ENCODE measurements around the gene ENDOG.
"Not testable (repeated sequence)": the region's sequence is repeated elsewhere in the genome, so short reads cannot be mapped to it uniquely, and the experiment has no call there.

Gene ENDOG

GRCh38 chr9:128841694-128842492 lies 23.6 kb downstream of the ENDOG start:
- Histone ChIP-seq H3K4me2 (no peak overlapping the region), H3K27me3 (no peaks in the 10 kb centered on the region), H3K4me1 (peaks cover 29% of the 10 kb centered on the region), H3K9ac (no peak overlapping the region), H3K9me3 (no peaks in the 10 kb centered on the region), H4K20me1 (peaks cover 16% of the 10 kb centered on the region), H3K4me3 (no peak overlapping the region), H3K27ac (no peak overlapping the region), H3K36me3 (peaks cover 62% of the 10 kb centered on the region)
- TF ChIP-seq Cebpa-rat (IDR thresholded peaks at IDR 0.05), result no peak

GRCh38 chr9:128843171-128843570 lies 24.9 kb downstream of the ENDOG start:
- Histone ChIP-seq H3K36me3 (peaks cover 52% of the 10 kb centered on the region), H4K20me1 (peaks cover 23% of the 10 kb centered on the region), H3K4me1 (peaks cover 36% of the 10 kb centered on the region)
- not testable (repeated sequence) for H3K4me3 ChIP-seq, H3K9me3 ChIP-seq, H3K27me3 ChIP-seq, H3K27ac ChIP-seq, H3K4me2 ChIP-seq, H3K9ac ChIP-seq

GRCh38 chr9:128845186-128845931 lies 27.1 kb downstream of the ENDOG start:
- Histone ChIP-seq H3K27me3 (no peaks in the 10 kb centered on the region), H3K27ac (peak overlapping the region; percentile 58)

GRCh38 chr9:128846680-128847030 lies 28.4 kb downstream of the ENDOG start:
- peaks cover 33% of the 10 kb centered on the region for H3K4me1 ChIP-seq
- no peak overlapping the region for H3K9ac ChIP-seq
- TF ChIP-seq Cebpa-rat (IDR thresholded peaks at IDR 0.05), result no peak
- peak overlapping the region; percentile 58 for H3K27ac ChIP-seq
- peak overlapping the region; percentile 73 for H3K4me2 ChIP-seq
- H3K9me3 ChIP-seq, result peaks cover 16% of the 10 kb centered on the region
- H3K4me3 ChIP-seq, result no peak overlapping the region
- H3K27me3 ChIP-seq, result no peaks in the 10 kb centered on the region
- peaks cover 23% of the 10 kb centered on the region for H4K20me1 ChIP-seq
- H3K36me3 ChIP-seq, result peaks cover 25% of the 10 kb centered on the region

More at GRCh38 chr9:128845186-128845931, 27.1 kb downstream of the ENDOG start:
- Histone ChIP-seq H3K9me3 (peaks cover 6% of the 10 kb centered on the region; the same call in 1 of the 2 replicates), H3K4me2 (peak overlapping the region; percentile 73), H3K4me3 (no peak overlapping the region), H3K36me3 (peaks cover 30% of the 10 kb centered on the region), H3K9ac (no peak overlapping the region), H3K4me1 (peaks cover 36% of the 10 kb centered on the region), H4K20me1 (peaks cover 23% of the 10 kb centered on the region)
- TF ChIP-seq Cebpa-rat (IDR thresholded peaks at IDR 0.05), result no peak

GRCh38 chr9:128847803-128848202 lies 29.5 kb downstream of the ENDOG start:
- TF ChIP-seq Cebpa-rat (IDR thresholded peaks at IDR 0.05), result no peak
- H3K36me3 ChIP-seq, result peaks cover 14% of the 10 kb centered on the region
- H3K4me2 ChIP-seq, result no peak overlapping the region
- H3K9ac ChIP-seq, result no peak overlapping the region
- H4K20me1 ChIP-seq, result peaks cover 23% of the 10 kb centered on the region
- peaks cover 16% of the 10 kb centered on the region for H3K9me3 ChIP-seq
- no peaks in the 10 kb centered on the region for H3K27me3 ChIP-seq
- peaks cover 30% of the 10 kb centered on the region for H3K4me1 ChIP-seq
- no peak overlapping the region for H3K4me3 ChIP-seq
- no peak overlapping the region for H3K27ac ChIP-seq

GRCh38 chr9:128851024-128851423 lies 32.7 kb downstream of the ENDOG start:
- Histone ChIP-seq H3K9me3 (peaks cover 16% of the 10 kb centered on the region), H3K4me1 (peaks cover 15% of the 10 kb centered on the region), H4K20me1 (peaks cover 13% of the 10 kb centered on the region)
- not testable (repeated sequence) for H3K27ac ChIP-seq, H3K4me2 ChIP-seq, H3K9ac ChIP-seq, H3K27me3 ChIP-seq, H3K36me3 ChIP-seq, H3K4me3 ChIP-seq

- H3K27me3 ChIP-seq, H3K4me2 ChIP-seq, H4K20me1 ChIP-seq, H3K9ac ChIP-seq, H3K4me3 ChIP-seq, H3K27ac ChIP-seq, H3K36me3 ChIP-seq, H3K4me1 ChIP-seq: not testable (repeated sequence)
- H3K9me3 ChIP-seq, result peaks cover 16% of the 10 kb centered on the region
These were observed 33.7 kb downstream of the ENDOG start for GRCh38 chr9:128851779-128852600.

GRCh38 chr9:128852646-128853045 lies 34.3 kb downstream of the ENDOG start:
- not testable (repeated sequence) for H3K36me3 ChIP-seq, H3K27ac ChIP-seq, H3K4me1 ChIP-seq, H3K27me3 ChIP-seq, H3K4me3 ChIP-seq, H3K9ac ChIP-seq, H3K4me2 ChIP-seq, H4K20me1 ChIP-seq
- peaks cover 16% of the 10 kb centered on the region for H3K9me3 ChIP-seq

- H3K4me3 ChIP-seq, H3K27me3 ChIP-seq, H3K27ac ChIP-seq, H3K4me1 ChIP-seq, H3K4me2 ChIP-seq, H4K20me1 ChIP-seq, H3K9ac ChIP-seq, H3K36me3 ChIP-seq: not testable (repeated sequence)
- peaks cover 10% of the 10 kb centered on the region for H3K9me3 ChIP-seq
These were observed 36.2 kb downstream of the ENDOG start for GRCh38 chr9:128854454-128854853.

GRCh38 chr9:128858476-128858875 lies 40.2 kb downstream of the ENDOG start:
- not testable (repeated sequence) for H3K4me2 ChIP-seq, H3K9me3 ChIP-seq, H3K27me3 ChIP-seq, H3K9ac ChIP-seq, H3K4me1 ChIP-seq, H4K20me1 ChIP-seq, H3K4me3 ChIP-seq, H3K27ac ChIP-seq, H3K36me3 ChIP-seq

All from BLaER1 (cell line).